Muscle layer of colon (tissue), 2 donors: ENCODE data around the gene SIRT2.
"Not testable (repeated sequence)": the region's sequence is repeated elsewhere in the genome, so short reads cannot be mapped to it uniquely, and the experiment has no call there.

Experiments used
- H3K27ac ChIP-seq: one replicate; pipeline ENCODE4 v1.7.0; 2013; ENCODE audit warnings: low read depth, mild to moderate bottlenecking, low read length, moderate library complexity
- H3K27me3 ChIP-seq, 2 donors: one replicate each; pipeline ENCODE4 v1.7.0; 2013; ENCODE audit warnings: low read length in 2 of 2, mild to moderate bottlenecking in 2 of 2; ENCODE audit not compliant: insufficient read depth in 2 of 2, control insufficient read depth in 1 of 2
- H3K36me3 ChIP-seq: one replicate; pipeline ENCODE4 v1.7.0; 2013; ENCODE audit warnings: mild to moderate bottlenecking, low read length; ENCODE audit not compliant: insufficient read depth
- H3K4me1 ChIP-seq: one replicate; pipeline ENCODE4 v1.7.0; 2013; ENCODE audit warnings: mild to moderate bottlenecking, low read length; ENCODE audit not compliant: insufficient read depth
- H3K4me3 ChIP-seq, 2 donors: one replicate each; pipeline ENCODE4 v1.7.0; 2013; ENCODE audit warnings: low read length in 2 of 2, low read depth in 1 of 2, mild to moderate bottlenecking in 1 of 2, moderate library complexity in 1 of 2
- H3K9ac ChIP-seq: one replicate; pipeline ENCODE4 v1.7.0; 2013; ENCODE audit warnings: low read length
- H3K9me3 ChIP-seq: one replicate; pipeline ENCODE4 v1.7.0; 2013; ENCODE audit warnings: mild to moderate bottlenecking, low read length
- donor health status: abdominal sarcoma.
- donor health status: Adenocarcinoma of cecum.

SIRT2 gene

GRCh38 chr19:38889803-38890202 is 9.6 kb downstream of the SIRT2 start:
- H3K4me1 ChIP-seq = no peaks in the 10 kb centered on the region
- H3K27me3 ChIP-seq = no peaks in the 10 kb centered on the region
- H3K9me3 ChIP-seq = no peaks in the 10 kb centered on the region
- H3K36me3 ChIP-seq = peaks cover 30% of the 10 kb centered on the region
- H3K27ac ChIP-seq = no peak overlapping the region
- H3K4me3 ChIP-seq = no peak overlapping the region
- no peak overlapping the region for H3K9ac ChIP-seq

GRCh38 chr19:38888876-38889275 is 10.5 kb downstream of the SIRT2 start:
- Histone ChIP-seq H3K4me3 (no peak overlapping the region), H3K27ac (no peak overlapping the region), H3K9ac (no peak overlapping the region), H3K9me3 (no peaks in the 10 kb centered on the region), H3K27me3 (no peaks in the 10 kb centered on the region), H3K4me1 (no peaks in the 10 kb centered on the region), H3K36me3 (peaks cover 30% of the 10 kb centered on the region)

GRCh38 chr19:38884691-38885090 is 14.7 kb downstream of the SIRT2 start:
- H3K27ac ChIP-seq, H3K9ac ChIP-seq: not testable (repeated sequence)

GRCh38 chr19:38883286-38883685 is 16.1 kb downstream of the SIRT2 start:
- Histone ChIP-seq H3K9me3 (no peaks in the 10 kb centered on the region), H3K4me3 (no peak overlapping the region), H3K27me3 (no peaks in the 10 kb centered on the region), H3K36me3 (peaks cover 35% of the 10 kb centered on the region), H3K9ac (no peak overlapping the region), H3K4me1 (no peaks in the 10 kb centered on the region), H3K27ac (no peak overlapping the region)

More at GRCh38 chr19:38884691-38885090, 14.7 kb downstream of the SIRT2 start:
- H3K4me3 ChIP-seq, H3K9me3 ChIP-seq, H3K4me1 ChIP-seq, H3K27me3 ChIP-seq: not testable (repeated sequence)
- peaks cover 43% of the 10 kb centered on the region for H3K36me3 ChIP-seq

- no peak overlapping the region for H3K27ac ChIP-seq
- no peaks in the 10 kb centered on the region for H3K27me3 ChIP-seq
- peaks cover 34% of the 10 kb centered on the region for H3K36me3 ChIP-seq
- no peaks in the 10 kb centered on the region for H3K4me1 ChIP-seq
- no peaks in the 10 kb centered on the region for H3K9me3 ChIP-seq
- H3K9ac ChIP-seq = no peak overlapping the region
- H3K4me3 ChIP-seq = no peak overlapping the region
Observed at GRCh38 chr19:38880882-38881609, 18.4 kb downstream of the SIRT2 start.

GRCh38 chr19:38880076-38880881 is 19.1 kb downstream of the SIRT2 start:
- no peaks in the 10 kb centered on the region for H3K4me1 ChIP-seq
- peaks cover 34% of the 10 kb centered on the region for H3K36me3 ChIP-seq
- no peak overlapping the region for H3K27ac ChIP-seq
- no peak overlapping the region for H3K4me3 ChIP-seq
- H3K9me3 ChIP-seq = no peaks in the 10 kb centered on the region
- no peak overlapping the region for H3K9ac ChIP-seq
- no peaks in the 10 kb centered on the region for H3K27me3 ChIP-seq

GRCh38 chr19:38879400-38879751 is 20.0 kb downstream of the SIRT2 start:
- Histone ChIP-seq H3K9me3 (no peaks in the 10 kb centered on the region), H3K4me3 (no peak overlapping the region), H3K4me1 (no peaks in the 10 kb centered on the region), H3K27ac (no peak overlapping the region), H3K9ac (no peak overlapping the region), H3K27me3 (no peaks in the 10 kb centered on the region), H3K36me3 (peaks cover 34% of the 10 kb centered on the region)

- Histone ChIP-seq H3K9ac (no peak overlapping the region), H3K27ac (no peak overlapping the region), H3K9me3 (no peaks in the 10 kb centered on the region), H3K27me3 (no peaks in the 10 kb centered on the region), H3K36me3 (peaks cover 33% of the 10 kb centered on the region), H3K4me3 (no peak overlapping the region), H3K4me1 (no peaks in the 10 kb centered on the region)
Observed at GRCh38 chr19:38878575-38879399, 20.6 kb downstream of the SIRT2 start.

- Histone ChIP-seq H3K4me1 (no peaks in the 10 kb centered on the region), H3K9me3 (no peaks in the 10 kb centered on the region), H3K9ac (no peak within 1 kb of the TSS), H3K4me3 (no peak within 1 kb of the TSS), H3K27me3 (no peaks in the 10 kb centered on the region), H3K27ac (no peak within 1 kb of the TSS), H3K36me3 (peaks cover 26% of the 10 kb centered on the region)
Observed at GRCh38 chr19:38877781-38878574, 21.4 kb downstream of the SIRT2 start, which contains the start of gene RINL. TSS of gene RINL (minus strand) at chr19:38878275. CDS start at chr19:38876742, 1,533 bp downstream.

GRCh38 chr19:38875656-38876395 is 23.6 kb downstream of the SIRT2 start:
- Histone ChIP-seq H3K9ac (no peak overlapping the region), H3K27me3 (no peaks in the 10 kb centered on the region), H3K27ac (no peak overlapping the region), H3K4me1 (no peaks in the 10 kb centered on the region), H3K4me3 (no peak overlapping the region), H3K36me3 (peaks cover 13% of the 10 kb centered on the region), H3K9me3 (no peaks in the 10 kb centered on the region)
